H54 (cell line): ENCODE measurements around the gene RAD51B.

Experiments used
- DNase-seq: peaks from one replicate; pipeline ENCODE4 v3.0.0; 2011; ENCODE audit warnings: low spot score, mixed read lengths; ENCODE audit not compliant: insufficient read length
- FAIRE-seq: peaks from 3 replicates; lab custom pipeline; 2011; peaks lifted over from hg19 to GRCh38; lab: Jason Lieb, UNC
- POLR2A ChIP-seq: IDR thresholded peaks from 2 replicates; pipeline ENCODE4 v1.6.1; 2011; ENCODE audit warnings: low read depth, mild to moderate bottlenecking, low read length

The RAD51B gene

GRCh38 chr14:68306265-68306933 lies 486.8 kb downstream of the RAD51B start:
- no peak for FAIRE-seq
- no peak for DNase-seq
- TF ChIP-seq POLR2A, result no peak

- DNase-seq (no peak), FAIRE-seq (no peak)
- no peak for TF ChIP-seq POLR2A
Measured at GRCh38 chr14:68306934-68307789, 487.6 kb downstream of the RAD51B start.

GRCh38 chr14:68307790-68308168 lies 488.2 kb downstream of the RAD51B start:
- DNase-seq, result no peak
- FAIRE-seq, result no peak
- no peak for TF ChIP-seq POLR2A

GRCh38 chr14:68308726-68309520 lies 489.3 kb downstream of the RAD51B start:
- no peak for FAIRE-seq
- TF ChIP-seq POLR2A, result no peak
- DNase-seq, result no peak

- DNase-seq (no peak), FAIRE-seq (peak; percentile 15)
- TF ChIP-seq POLR2A, result no peak
Measured at GRCh38 chr14:68309616-68310015, 490.0 kb downstream of the RAD51B start.

GRCh38 chr14:68312300-68312699 lies 492.7 kb downstream of the RAD51B start:
- no peak for TF ChIP-seq POLR2A
- no peak for DNase-seq
- no peak for FAIRE-seq

- no peak for DNase-seq
- no peak for TF ChIP-seq POLR2A
- FAIRE-seq, result no peak
Measured at GRCh38 chr14:68312884-68313610, 493.5 kb downstream of the RAD51B start.

GRCh38 chr14:68314642-68315041 lies 495.1 kb downstream of the RAD51B start:
- DNase-seq (no peak), FAIRE-seq (no peak)
- TF ChIP-seq POLR2A, result no peak

- TF ChIP-seq POLR2A, result no peak
- no peak for FAIRE-seq
Measured at GRCh38 chr14:68315081-68315480, 495.5 kb downstream of the RAD51B start.

GRCh38 chr14:68316078-68316868 lies 496.7 kb downstream of the RAD51B start:
- DNase-seq (no peak), FAIRE-seq (no peak)
- no peak for TF ChIP-seq POLR2A

More at GRCh38 chr14:68315081-68315480, 495.5 kb downstream of the RAD51B start:
- no peak for DNase-seq

GRCh38 chr14:68317239-68317638 lies 497.7 kb downstream of the RAD51B start:
- FAIRE-seq (no peak), DNase-seq (no peak)
- no peak for TF ChIP-seq POLR2A

GRCh38 chr14:68318828-68319227 lies 499.2 kb downstream of the RAD51B start:
- FAIRE-seq (no peak), DNase-seq (no peak)
- TF ChIP-seq POLR2A, result no peak
